ENCODE data around the gene CBLIF.
"Not testable (repeated sequence)": the region's sequence is repeated elsewhere in the genome, so short reads cannot be mapped to it uniquely, and the experiment has no call there.

Gene CBLIF

GRCh38 chr11:59859673-59860072, 14.4 kb upstream of the CBLIF start:
- no peaks in the 10 kb centered on the region for H4K20me1 ChIP-seq (ENCODE audit: low read depth, low read length)
- no peak overlapping the region for H3K4me3 ChIP-seq (ENCODE audit: insufficient read depth, low read length, poor library complexity, severe bottlenecking)
- no peak overlapping the region for H3K27ac ChIP-seq (ENCODE audit: low read depth, low read length)
- no peaks in the 10 kb centered on the region for H3K36me3 ChIP-seq (ENCODE audit: low read length)
- H3K4me2 ChIP-seq (ENCODE audit: low read depth, low read length, poor library complexity, severe bottlenecking), result no peak overlapping the region
- no peaks in the 10 kb centered on the region for H3K9me2 ChIP-seq (replicated peaks; ENCODE audit: insufficient read depth, low read length)
- no peaks in the 10 kb centered on the region for H3F3A ChIP-seq (ENCODE audit: insufficient read depth)
- no peak overlapping the region for H3K9ac ChIP-seq (ENCODE audit: low read length)
- H2AFZ ChIP-seq (ENCODE audit: low read depth, low read length, severe bottlenecking), result no peak overlapping the region
- H3K79me2 ChIP-seq (ENCODE audit: insufficient read depth, low read length), result no peaks in the 10 kb centered on the region
- TF ChIP-seq CTCF (IDR thresholded peaks at IDR 0.05; ENCODE audit: insufficient read depth, low read length, poor library complexity, severe bottlenecking) (no peak), EZH2phosphoT487 (conservative IDR thresholded peaks at IDR 0.05; ENCODE audit: low read length) (no peak)
- no peaks in the 10 kb centered on the region for H3K27me3 ChIP-seq (ENCODE audit: low read length)
- H3K9me3 ChIP-seq (ENCODE audit: insufficient read depth, low read length), result no peaks in the 10 kb centered on the region

- no peaks in the 10 kb centered on the region for H4K20me1 ChIP-seq (ENCODE audit: low read depth, low read length)
- no peak overlapping the region for H3K4me3 ChIP-seq (ENCODE audit: insufficient read depth, low read length, poor library complexity, severe bottlenecking)
- H2AFZ ChIP-seq (ENCODE audit: low read depth, low read length, severe bottlenecking), result no peak overlapping the region
- H3K4me2 ChIP-seq (ENCODE audit: low read depth, low read length, poor library complexity, severe bottlenecking), result no peak overlapping the region
- no peak overlapping the region for H3K27ac ChIP-seq (ENCODE audit: low read depth, low read length)
- no peaks in the 10 kb centered on the region for H3K9me3 ChIP-seq (ENCODE audit: insufficient read depth, low read length)
- no peaks in the 10 kb centered on the region for H3F3A ChIP-seq (ENCODE audit: insufficient read depth)
- no peaks in the 10 kb centered on the region for H3K36me3 ChIP-seq (ENCODE audit: low read length)
- H3K79me2 ChIP-seq (ENCODE audit: insufficient read depth, low read length), result no peaks in the 10 kb centered on the region
- no peak overlapping the region for H3K9ac ChIP-seq (ENCODE audit: low read length)
- H3K27me3 ChIP-seq (ENCODE audit: low read length), result no peaks in the 10 kb centered on the region
- H3K9me2 ChIP-seq (replicated peaks; ENCODE audit: insufficient read depth, low read length), result no peaks in the 10 kb centered on the region
- TF ChIP-seq EZH2phosphoT487 (conservative IDR thresholded peaks at IDR 0.05; ENCODE audit: low read length) (no peak), CTCF (IDR thresholded peaks at IDR 0.05; ENCODE audit: insufficient read depth, low read length, poor library complexity, severe bottlenecking) (no peak)
These were observed 12.4 kb upstream of the CBLIF start for GRCh38 chr11:59857439-59858434.

DNA sequence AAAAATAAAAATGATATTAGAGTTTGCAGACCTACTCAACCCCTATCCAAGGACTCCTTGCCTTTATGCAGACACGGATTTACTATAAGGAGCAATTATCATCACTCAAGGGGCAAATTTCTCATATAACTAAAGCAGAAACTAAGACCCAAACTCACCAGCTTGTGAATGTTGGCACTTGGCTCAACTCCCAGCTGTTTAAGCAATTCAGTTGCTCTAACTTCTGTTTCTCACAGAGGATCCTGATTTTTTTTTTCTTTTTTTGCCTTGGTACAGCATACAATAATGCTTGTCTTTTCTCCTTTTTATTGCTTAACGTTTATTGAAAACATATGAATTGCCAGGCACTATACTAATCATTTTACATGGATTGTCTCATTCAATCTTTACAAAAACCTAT, 9.6 kb upstream of the CBLIF start:
- Histone ChIP-seq H3K36me3 (ENCODE audit: low read length) (no peaks in the 10 kb centered on the region), H3K79me2 (ENCODE audit: insufficient read depth, low read length) (no peaks in the 10 kb centered on the region), H3K4me3 (ENCODE audit: insufficient read depth, low read length, poor library complexity, severe bottlenecking) (no peak overlapping the region), H3K27me3 (ENCODE audit: low read length) (no peaks in the 10 kb centered on the region), H3K4me2 (ENCODE audit: low read depth, low read length, poor library complexity, severe bottlenecking) (no peak overlapping the region), H2AFZ (ENCODE audit: low read depth, low read length, severe bottlenecking) (no peak overlapping the region), H3K9me3 (ENCODE audit: insufficient read depth, low read length) (no peaks in the 10 kb centered on the region), H3K27ac (ENCODE audit: low read depth, low read length) (no peak overlapping the region), H3F3A (ENCODE audit: insufficient read depth) (no peaks in the 10 kb centered on the region), H4K20me1 (ENCODE audit: low read depth, low read length) (no peaks in the 10 kb centered on the region), H3K9me2 (replicated peaks; ENCODE audit: insufficient read depth, low read length) (no peaks in the 10 kb centered on the region), H3K9ac (ENCODE audit: low read length) (no peak overlapping the region)
- TF ChIP-seq CTCF (IDR thresholded peaks at IDR 0.05; ENCODE audit: insufficient read depth, low read length, poor library complexity, severe bottlenecking), result no peak
- no peak for TF ChIP-seq EZH2phosphoT487 (conservative IDR thresholded peaks at IDR 0.05; ENCODE audit: low read length)

DNA sequence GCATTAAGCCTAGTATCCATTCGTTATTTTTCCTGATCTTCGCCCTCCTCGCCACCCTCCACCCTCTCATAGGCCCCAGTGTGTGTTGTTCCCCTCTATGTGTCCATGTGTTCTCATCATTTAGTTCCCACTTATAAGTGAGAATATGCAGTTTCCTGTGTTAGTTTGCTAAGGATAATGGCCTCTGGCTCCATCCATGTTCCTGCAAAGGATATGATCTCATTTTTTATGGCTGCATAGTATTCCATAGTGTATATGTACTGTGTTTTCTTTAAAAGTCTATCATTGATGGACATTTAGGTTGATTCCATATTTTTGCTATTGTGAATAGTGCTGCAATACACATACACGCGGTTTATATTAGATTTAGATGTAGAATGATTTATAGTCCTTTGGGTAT, 6.1 kb upstream of the CBLIF start:
- not testable (repeated sequence) for H3K27ac ChIP-seq (ENCODE audit: low read depth, low read length); H3K9me2 ChIP-seq (replicated peaks; ENCODE audit: insufficient read depth, low read length); H3K79me2 ChIP-seq (ENCODE audit: insufficient read depth, low read length); H3K4me3 ChIP-seq (ENCODE audit: insufficient read depth, low read length, poor library complexity, severe bottlenecking); H3K9me3 ChIP-seq (ENCODE audit: insufficient read depth, low read length); H3F3A ChIP-seq (ENCODE audit: insufficient read depth); H4K20me1 ChIP-seq (ENCODE audit: low read depth, low read length); H3K36me3 ChIP-seq (ENCODE audit: low read length); H2AFZ ChIP-seq (ENCODE audit: low read depth, low read length, severe bottlenecking); H3K27me3 ChIP-seq (ENCODE audit: low read length); H3K9ac ChIP-seq (ENCODE audit: low read length); H3K4me2 ChIP-seq (ENCODE audit: low read depth, low read length, poor library complexity, severe bottlenecking)

DNA sequence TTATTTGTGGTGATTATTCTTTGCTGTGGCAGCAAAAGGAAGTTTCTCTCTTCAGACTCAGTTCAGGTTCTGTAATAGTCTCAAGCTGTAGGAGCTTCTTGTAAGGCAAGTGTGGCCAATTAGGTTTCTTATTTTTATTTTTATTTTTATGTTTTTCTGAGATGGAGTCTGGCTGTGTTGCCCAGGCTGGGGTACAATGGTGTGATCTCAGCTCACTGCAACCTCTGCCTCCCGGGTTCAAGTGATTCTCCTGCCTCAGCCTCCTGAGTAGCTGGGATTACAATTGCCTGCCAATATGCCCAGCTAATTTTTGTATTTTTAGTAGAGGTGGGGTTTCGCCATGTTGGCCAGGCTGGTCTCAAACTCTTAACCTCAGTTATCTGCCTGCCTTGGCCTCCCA, 4.3 kb upstream of the CBLIF start:
- H3K4me2 ChIP-seq (ENCODE audit: low read depth, low read length, poor library complexity, severe bottlenecking); H4K20me1 ChIP-seq (ENCODE audit: low read depth, low read length); H3K9me2 ChIP-seq (replicated peaks; ENCODE audit: insufficient read depth, low read length); H2AFZ ChIP-seq (ENCODE audit: low read depth, low read length, severe bottlenecking); H3K9ac ChIP-seq (ENCODE audit: low read length); H3K4me3 ChIP-seq (ENCODE audit: insufficient read depth, low read length, poor library complexity, severe bottlenecking); H3K27ac ChIP-seq (ENCODE audit: low read depth, low read length); H3K9me3 ChIP-seq (ENCODE audit: insufficient read depth, low read length); H3K36me3 ChIP-seq (ENCODE audit: low read length); H3K79me2 ChIP-seq (ENCODE audit: insufficient read depth, low read length); H3F3A ChIP-seq (ENCODE audit: insufficient read depth); H3K27me3 ChIP-seq (ENCODE audit: low read length): not testable (repeated sequence)
